Medulla oblongata (tissue), 1 donor: ENCODE results near the gene GRK1.

Experiments
- DNase-seq: peaks from one replicate; pipeline ENCODE4 v3.0.0-alpha.2; 2015; ENCODE audit errors: extremely low spot score

The GRK1 gene

DNA sequence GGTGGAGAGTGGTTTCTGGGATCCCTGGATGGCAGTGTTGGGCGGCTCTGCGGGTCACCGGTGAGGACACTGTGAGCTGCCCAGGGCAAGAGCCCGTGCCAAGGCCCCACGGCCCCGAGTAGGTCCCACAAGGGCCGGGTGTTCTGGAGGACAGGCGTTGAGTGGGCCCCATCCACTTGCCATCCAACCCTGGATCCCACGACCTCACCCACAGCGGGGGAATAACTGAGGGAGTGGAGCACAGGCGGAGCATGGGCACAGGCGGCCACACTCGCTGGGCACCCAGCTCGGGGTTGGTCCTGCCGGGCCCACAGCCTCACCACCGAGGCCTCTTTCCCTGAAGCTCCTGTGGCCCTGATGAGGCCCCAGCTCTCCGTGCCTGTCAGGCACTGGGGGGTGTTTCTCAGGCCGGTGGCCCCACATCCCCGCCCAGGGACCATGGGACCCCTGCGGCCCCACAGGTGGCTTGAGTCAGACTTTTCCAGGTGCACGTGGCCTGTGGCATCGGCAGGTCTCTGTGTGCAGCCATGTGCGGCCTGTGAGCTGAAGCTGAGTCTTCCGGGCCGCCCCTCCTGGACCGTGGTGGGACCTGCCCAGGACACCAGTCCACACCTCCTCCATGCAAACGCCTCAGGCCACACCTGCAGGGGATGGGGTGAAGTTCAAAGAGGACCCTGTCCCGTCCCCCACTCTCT is 108.6 kb downstream of the GRK1 start:
- no peak for DNase-seq

GRCh38 chr13:113776231-113777125 is 109.5 kb downstream of the GRK1 start:
- DNase-seq = no peak

DNA sequence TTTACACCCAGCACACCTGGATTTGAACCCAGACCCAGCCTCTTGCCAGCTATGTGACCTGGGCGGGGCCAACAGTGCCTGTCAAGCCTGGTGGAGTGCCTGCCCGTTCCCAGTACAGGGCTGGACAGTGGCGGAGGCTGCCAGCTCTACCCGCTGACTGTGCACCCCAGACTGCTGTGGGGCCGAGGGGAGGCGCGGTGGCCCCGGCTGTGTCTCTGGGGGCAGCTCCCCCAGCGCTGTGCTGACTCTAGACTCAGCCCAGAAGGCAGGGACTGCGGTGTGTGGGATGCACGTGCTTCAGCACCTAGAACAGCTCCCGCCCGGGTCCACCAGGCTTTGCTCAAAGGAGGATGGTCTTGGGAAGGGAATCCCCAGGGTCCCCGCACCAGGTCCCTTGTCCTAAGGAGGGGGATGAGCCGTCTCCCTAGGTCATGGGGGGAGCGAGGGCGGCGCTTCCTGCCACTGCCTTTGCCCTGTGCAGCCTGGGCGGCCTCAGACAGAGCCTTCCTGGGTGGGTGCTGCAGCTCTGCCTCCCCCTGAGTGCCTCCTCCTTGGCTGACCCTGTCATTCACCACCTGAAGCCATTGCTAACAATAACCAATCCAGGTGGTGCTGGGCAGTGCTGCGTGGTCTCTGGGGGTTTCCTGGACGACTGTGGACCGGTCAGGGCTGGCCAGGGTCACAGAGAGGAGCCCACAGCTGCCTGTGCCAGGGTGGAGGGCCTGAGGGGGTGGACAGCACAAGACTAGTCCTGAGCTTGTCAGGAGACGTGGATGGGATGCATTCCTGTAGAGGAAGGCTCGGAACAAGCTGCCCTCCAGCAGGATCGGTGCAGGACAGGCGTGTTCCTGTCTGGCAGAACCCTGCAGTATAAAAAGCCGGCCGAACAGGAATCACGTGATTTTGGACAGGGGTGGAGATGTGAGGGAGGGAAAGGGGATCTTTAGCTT is 110.6 kb downstream of the GRK1 start:
- DNase-seq = no peak

GRCh38 chr13:113781571-113781970 is 114.6 kb downstream of the GRK1 start:
- DNase-seq = no peak

DNA sequence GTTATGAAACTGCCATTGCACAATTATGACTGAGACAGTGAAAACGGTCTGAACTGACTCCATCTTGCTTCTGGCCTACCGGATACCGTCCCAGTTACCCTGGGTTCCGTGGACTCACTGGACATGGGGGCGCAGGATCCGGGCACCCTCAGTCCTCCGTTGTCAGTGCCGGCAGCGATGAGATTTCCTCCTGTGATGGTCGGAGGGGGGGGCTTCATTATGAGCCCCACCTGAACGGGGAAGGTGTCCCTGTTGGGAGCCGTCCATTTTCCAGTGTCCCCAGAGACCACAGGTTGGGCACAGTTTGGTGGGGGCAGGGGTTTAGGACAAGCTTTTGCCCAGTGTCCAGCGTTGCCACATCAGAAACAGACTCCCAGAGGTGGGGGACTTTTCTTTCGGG is 115.5 kb downstream of the GRK1 start:
- no peak for DNase-seq

GRCh38 chr13:113783200-113783881 is 116.3 kb downstream of the GRK1 start:
- DNase-seq = no peak

DNA sequence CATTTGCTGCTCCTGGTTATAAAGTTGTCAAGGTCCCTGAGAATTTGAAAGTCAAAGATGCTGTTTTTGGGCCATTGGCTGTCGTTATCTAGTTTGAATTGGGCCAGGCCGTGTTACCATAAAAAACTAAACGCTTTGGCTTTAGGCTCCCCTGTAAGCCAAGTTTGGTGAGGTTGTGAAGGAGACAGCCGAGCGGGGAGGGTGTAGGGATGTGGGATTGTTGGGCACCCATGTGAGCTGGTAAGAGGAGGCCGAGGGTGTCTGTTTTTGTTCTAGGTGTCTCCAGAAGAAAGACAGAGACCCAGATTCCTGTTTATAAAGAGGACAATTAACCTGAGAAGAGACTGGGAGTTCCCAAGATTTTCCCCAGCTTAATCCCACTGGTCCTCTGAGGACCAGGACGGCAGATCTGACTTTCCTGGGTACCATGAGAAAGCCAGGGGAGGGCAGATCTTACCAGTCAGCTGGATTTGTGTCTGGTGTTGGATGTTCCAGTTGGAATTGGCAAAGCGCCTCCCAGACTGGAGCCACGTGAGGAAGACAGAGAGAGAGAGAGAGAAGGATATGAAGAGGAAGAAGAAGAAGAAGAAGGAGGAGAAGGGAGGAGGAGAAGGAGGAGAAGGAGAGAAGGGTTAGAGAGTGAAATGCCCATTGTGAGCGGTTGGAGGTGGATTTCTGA is 117.1 kb downstream of the GRK1 start:
- DNase-seq = no peak

- DNase-seq = no peak
These were observed 117.6 kb downstream of the GRK1 start for GRCh38 chr13:113784645-113785024.

DNA sequence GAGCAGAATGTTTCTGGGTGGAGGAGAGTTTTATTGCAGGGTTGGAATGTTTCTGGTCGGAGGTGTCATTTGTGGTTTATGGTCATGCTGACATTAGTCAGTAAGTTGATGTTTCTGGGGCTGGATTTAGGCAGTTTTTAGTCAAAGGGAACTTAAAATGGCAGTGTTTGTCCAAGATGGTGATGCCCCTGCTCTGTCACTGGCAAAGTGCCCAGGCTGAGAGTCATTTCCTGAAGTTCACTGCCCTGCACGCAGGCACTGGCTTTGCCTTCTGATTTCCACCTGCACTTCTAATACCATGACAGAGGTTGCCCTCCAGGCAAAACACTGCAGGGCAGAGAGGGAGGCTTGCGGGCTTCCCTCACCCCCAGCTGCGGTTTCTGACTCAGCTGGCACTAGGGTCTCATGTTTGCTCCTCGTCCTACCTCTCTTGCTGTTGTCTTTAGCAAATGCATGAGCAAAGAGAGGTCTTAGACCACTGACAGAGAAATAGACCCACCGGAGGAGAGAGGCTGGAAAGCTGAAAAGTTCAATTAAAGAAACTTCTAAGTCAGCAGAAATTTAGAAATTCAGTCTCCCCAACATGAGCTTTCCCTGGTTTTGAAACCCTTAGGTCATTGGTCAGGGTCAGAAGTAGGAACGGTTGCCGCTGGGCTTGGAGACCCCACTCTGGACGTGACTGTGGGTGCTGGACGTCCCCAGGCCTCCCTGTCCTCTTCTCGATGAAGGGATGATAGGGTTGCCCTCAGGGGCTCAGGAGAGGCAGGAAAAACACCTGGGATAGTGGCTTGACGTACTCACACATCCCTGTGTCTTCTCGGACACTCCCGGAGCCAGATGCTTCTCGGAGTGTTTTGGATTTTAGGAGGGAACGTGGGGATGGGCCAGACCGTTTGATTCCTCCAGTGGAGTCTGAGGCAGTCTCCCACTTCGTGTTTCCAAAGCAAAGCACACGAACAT is 118.3 kb downstream of the GRK1 start:
- DNase-seq = no peak

DNA sequence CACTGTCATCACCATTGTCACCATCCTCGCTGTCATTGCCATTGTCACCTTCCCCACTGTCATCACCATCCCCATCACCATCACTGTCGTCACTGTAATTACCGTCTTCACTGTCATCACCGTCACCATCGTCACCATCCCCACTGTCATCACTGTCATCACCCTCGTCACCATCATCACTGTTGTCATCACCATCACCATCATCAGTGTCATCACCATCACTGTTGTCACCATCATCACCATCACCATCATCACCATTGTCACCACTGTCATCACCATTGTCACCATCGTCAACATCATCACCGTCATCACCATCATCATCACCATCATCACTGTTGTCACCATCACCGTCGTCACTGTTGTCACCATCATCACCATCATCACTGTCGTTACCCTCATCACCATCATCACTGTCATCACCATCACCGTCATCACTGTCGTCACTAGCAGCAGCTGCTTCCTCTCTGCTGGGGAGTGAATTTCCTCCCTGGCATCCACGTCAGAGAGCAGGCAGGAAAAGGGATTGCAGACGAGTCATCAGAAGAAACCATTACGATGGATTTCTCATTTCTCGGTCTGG is 119.3 kb downstream of the GRK1 start:
- DNase-seq = no peak
